MM.1S (cell line): Measurements from ENCODE around the gene TCF7.

Source experiments
- DNase-seq: peaks from one replicate; pipeline ENCODE4 v3.0.0-alpha.2; 2015
- H2AFZ ChIP-seq: fragments of 300-600 bp; sonication (generic); 2 replicates; pipeline ENCODE4 v1.6.0; 2016; ENCODE audit warnings: antibody characterized with exemption, low read length
- H3F3A ChIP-seq: fragments of 300-600 bp; sonication (generic); 2 replicates; pipeline ENCODE4 v1.6.1; 2016; ENCODE audit warnings: mild to moderate bottlenecking, antibody characterized with exemption, low read length, moderate library complexity, mixed read lengths; ENCODE audit not compliant: insufficient read depth
- H3K27ac ChIP-seq: fragments of 300-600 bp; sonication (generic); 2 replicates; pipeline ENCODE4 v1.5.1; 2016; ENCODE audit warnings: mild to moderate bottlenecking, low read length
- H3K27me3 ChIP-seq: fragments of 300-600 bp; sonication (generic); replicated peaks from 2 replicates; pipeline ENCODE4 v1.6.0; 2016; ENCODE audit warnings: low read length; ENCODE audit not compliant: insufficient read depth
- H3K36me3 ChIP-seq: fragments of 300-600 bp; sonication (generic); replicated peaks from 2 replicates; pipeline ENCODE4 v1.6.1; 2016; ENCODE audit warnings: mild to moderate bottlenecking, low read length, mixed read lengths; ENCODE audit not compliant: insufficient read depth
- H3K4me1 ChIP-seq: fragments of 300-600 bp; sonication (generic); 2 replicates; pipeline ENCODE4 v1.6.1; 2016; ENCODE audit warnings: low read length, mixed read lengths
- H3K4me2 ChIP-seq: fragments of 300-600 bp; sonication (generic); 2 replicates; pipeline ENCODE4 v1.6.0; 2016; ENCODE audit warnings: low read depth, low read length
- H3K4me3 ChIP-seq: fragments of 300-600 bp; sonication (generic); 2 replicates; pipeline ENCODE4 v1.5.1; 2016; ENCODE audit warnings: low read length, mixed read lengths
- H3K79me2 ChIP-seq: fragments of 300-600 bp; sonication (generic); 2 replicates; pipeline ENCODE4 v1.6.1; 2016; ENCODE audit warnings: mixed run types, low read length, mixed read lengths
- H3K9ac ChIP-seq: fragments of 300-600 bp; sonication (generic); 2 replicates; pipeline ENCODE4 v1.6.1; 2016; ENCODE audit warnings: low read length, mixed read lengths
- H3K9me2 ChIP-seq: fragments of 300-600 bp; sonication (generic); replicated peaks from 2 replicates; pipeline ENCODE4 v1.6.1; 2016; ENCODE audit warnings: mild to moderate bottlenecking, low read length, mixed read lengths; ENCODE audit not compliant: insufficient read depth
- H3K9me3 ChIP-seq: fragments of 300-600 bp; sonication (generic); replicated peaks from 2 replicates; pipeline ENCODE4 v1.6.1; 2016; ENCODE audit warnings: mild to moderate bottlenecking, low read length, mixed read lengths; ENCODE audit not compliant: insufficient read depth
- H4K20me1 ChIP-seq: fragments of 300-600 bp; sonication (generic); 2 replicates; pipeline ENCODE4 v1.6.1; 2016; ENCODE audit warnings: mild to moderate bottlenecking, low read length, moderate library complexity, mixed read lengths; ENCODE audit not compliant: insufficient read depth
- CTCF ChIP-seq: fragments of 300-600 bp; sonication (generic); IDR thresholded peaks from 2 replicates; pipeline ENCODE4 v1.5.1; 2016; ENCODE audit warnings: antibody characterized with exemption, low read length, mixed read lengths
- EZH2 ChIP-seq: fragments of 300-600 bp; sonication (generic); optimal IDR thresholded peaks from 2 replicates; pipeline ENCODE3; 2017; ENCODE audit warnings: low read depth, mild to moderate bottlenecking, antibody characterized with exemption, low read length, mixed read lengths
- EZH2phosphoT487 ChIP-seq: fragments of 300-600 bp; sonication (generic); IDR thresholded peaks from 2 replicates; pipeline ENCODE4 v1.6.1; 2018; ENCODE audit warnings: antibody characterized with exemption, low read length

TCF7 gene

GRCh38 chr5:134161513-134162395, 47.3 kb downstream of the TCF7 start:
- Histone ChIP-seq H3K4me2 (no peak overlapping the region), H4K20me1 (no peaks in the 10 kb centered on the region), H3K36me3 (peaks cover 9% of the 10 kb centered on the region; the same call in 1 of the 2 replicates), H3K9ac (no peak overlapping the region), H3F3A (no peaks in the 10 kb centered on the region), H3K9me2 (no peaks in the 10 kb centered on the region), H3K27me3 (no peaks in the 10 kb centered on the region), H3K4me3 (no peak overlapping the region), H2AFZ (no peak overlapping the region), H3K79me2 (peaks cover 22% of the 10 kb centered on the region; the same call in 1 of the 2 replicates), H3K27ac (no peak overlapping the region), H3K9me3 (no peaks in the 10 kb centered on the region), H3K4me1 (no peaks in the 10 kb centered on the region)
- TF ChIP-seq EZH2 (no peak), EZH2phosphoT487 (no peak), CTCF (no peak)
- DNase-seq, result no peak

GRCh38 chr5:134162592-134162991, 48.1 kb downstream of the TCF7 start:
- DNase-seq, result no peak
- no peak overlapping the region for H3K27ac ChIP-seq
- no peaks in the 10 kb centered on the region for H4K20me1 ChIP-seq
- no peaks in the 10 kb centered on the region for H3K9me3 ChIP-seq
- H3K27me3 ChIP-seq, result no peaks in the 10 kb centered on the region
- peaks cover 26% of the 10 kb centered on the region for H3K79me2 ChIP-seq
- H3K4me1 ChIP-seq, result no peaks in the 10 kb centered on the region
- H3K4me2 ChIP-seq, result no peak overlapping the region
- H3K9me2 ChIP-seq, result no peaks in the 10 kb centered on the region
- TF ChIP-seq CTCF (no peak), EZH2phosphoT487 (no peak), EZH2 (no peak)
- H3K9ac ChIP-seq, result no peak overlapping the region
- peaks cover 14% of the 10 kb centered on the region; the same call in 1 of the 2 replicates for H3K36me3 ChIP-seq
- no peak overlapping the region for H3K4me3 ChIP-seq
- H3F3A ChIP-seq, result no peaks in the 10 kb centered on the region
- no peak overlapping the region for H2AFZ ChIP-seq

GRCh38 chr5:134171972-134172371, 57.5 kb downstream of the TCF7 start:
- DNase-seq, result no peak
- Histone ChIP-seq H3K36me3 (peaks cover 24% of the 10 kb centered on the region; the same call in 1 of the 2 replicates), H3K4me1 (peaks cover 9% of the 10 kb centered on the region), H3K4me3 (no peak overlapping the region), H3K9ac (no peak overlapping the region), H4K20me1 (peaks cover 15% of the 10 kb centered on the region), H3F3A (peaks cover 18% of the 10 kb centered on the region), H3K79me2 (peaks cover 86% of the 10 kb centered on the region), H3K27ac (no peak overlapping the region), H2AFZ (no peak overlapping the region), H3K27me3 (no peaks in the 10 kb centered on the region), H3K9me2 (no peaks in the 10 kb centered on the region), H3K9me3 (no peaks in the 10 kb centered on the region), H3K4me2 (no peak overlapping the region)
- TF ChIP-seq CTCF, result no peak
- no peak for TF ChIP-seq EZH2
- TF ChIP-seq EZH2phosphoT487, result no peak
